HG03442 (cell line): Measurements from ENCODE around the gene FGGY.
"Not testable (repeated sequence)": the region's sequence is repeated elsewhere in the genome, so short reads cannot be mapped to it uniquely, and the experiment has no call there.

Source experiments
- ATAC-seq: cut with Tn5 transposase; IDR thresholded peaks from one replicate; pipeline ENCODE4 v1.9.1; 2021; ENCODE audit warnings: mild to moderate bottlenecking, moderate library complexity; ENCODE audit not compliant: unreplicated experiment

FGGY gene

DNA sequence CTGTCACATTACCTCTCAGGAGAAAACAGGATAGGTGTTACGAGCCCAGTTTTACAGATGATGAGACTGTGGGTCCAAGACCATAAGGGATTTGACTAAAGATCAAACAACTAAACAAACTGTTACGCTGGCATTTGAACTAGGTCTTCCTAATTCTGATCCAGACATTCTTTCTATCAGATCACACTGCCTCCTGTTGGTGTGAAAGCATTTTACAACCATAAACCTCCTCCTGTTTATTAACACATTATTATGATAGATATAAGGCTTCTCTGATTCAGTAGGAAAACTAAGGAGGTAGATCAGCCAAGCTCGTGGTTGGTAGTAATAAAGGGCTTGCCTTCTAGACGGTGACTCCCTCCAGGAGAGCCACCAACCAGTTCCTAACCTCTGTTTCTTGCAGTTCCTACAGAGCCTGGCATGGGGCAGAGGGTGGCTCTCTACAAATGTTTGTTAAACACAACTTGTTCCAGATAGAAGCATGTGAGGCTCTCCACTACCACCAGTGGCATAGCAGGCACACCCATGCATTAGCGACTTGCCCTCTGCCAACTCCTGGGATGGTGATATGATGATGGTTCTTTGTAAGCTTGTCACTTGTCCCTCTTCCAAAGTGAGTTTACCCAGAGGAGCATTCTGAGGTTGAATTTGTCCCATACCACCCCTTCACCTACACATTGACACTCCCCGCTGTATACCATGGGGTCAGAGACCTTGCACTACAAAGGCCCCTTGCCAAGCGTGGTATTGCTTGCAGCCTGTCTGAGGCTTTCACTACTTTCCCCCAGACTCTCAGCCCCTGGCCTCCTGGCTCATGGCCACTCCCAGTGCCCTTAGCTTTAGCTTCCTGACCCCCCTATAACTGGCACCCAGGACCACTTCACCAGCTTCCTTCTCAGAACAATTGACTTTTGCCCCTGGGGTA lies 421.4 kb downstream of the FGGY start:
- ATAC-seq, result no peak

DNA sequence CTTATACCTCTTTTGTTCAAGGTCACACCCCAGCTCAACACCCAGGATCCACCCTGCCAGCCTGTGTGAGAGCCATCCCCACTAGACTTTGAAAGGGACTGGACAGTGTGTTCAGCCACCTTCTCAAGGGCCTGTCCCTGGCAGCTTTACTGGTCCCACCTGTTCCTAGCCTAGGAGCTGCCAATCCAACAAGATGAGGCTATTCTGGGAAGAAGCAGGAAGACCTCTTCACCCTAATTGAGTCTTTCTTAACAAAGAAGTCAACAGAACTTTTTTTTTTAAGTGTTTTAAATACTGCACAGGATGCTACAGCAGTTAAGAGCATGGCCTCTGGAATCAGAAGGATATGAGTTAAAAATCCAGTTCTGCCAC lies 422.1 kb downstream of the FGGY start:
- ATAC-seq, result no peak

DNA sequence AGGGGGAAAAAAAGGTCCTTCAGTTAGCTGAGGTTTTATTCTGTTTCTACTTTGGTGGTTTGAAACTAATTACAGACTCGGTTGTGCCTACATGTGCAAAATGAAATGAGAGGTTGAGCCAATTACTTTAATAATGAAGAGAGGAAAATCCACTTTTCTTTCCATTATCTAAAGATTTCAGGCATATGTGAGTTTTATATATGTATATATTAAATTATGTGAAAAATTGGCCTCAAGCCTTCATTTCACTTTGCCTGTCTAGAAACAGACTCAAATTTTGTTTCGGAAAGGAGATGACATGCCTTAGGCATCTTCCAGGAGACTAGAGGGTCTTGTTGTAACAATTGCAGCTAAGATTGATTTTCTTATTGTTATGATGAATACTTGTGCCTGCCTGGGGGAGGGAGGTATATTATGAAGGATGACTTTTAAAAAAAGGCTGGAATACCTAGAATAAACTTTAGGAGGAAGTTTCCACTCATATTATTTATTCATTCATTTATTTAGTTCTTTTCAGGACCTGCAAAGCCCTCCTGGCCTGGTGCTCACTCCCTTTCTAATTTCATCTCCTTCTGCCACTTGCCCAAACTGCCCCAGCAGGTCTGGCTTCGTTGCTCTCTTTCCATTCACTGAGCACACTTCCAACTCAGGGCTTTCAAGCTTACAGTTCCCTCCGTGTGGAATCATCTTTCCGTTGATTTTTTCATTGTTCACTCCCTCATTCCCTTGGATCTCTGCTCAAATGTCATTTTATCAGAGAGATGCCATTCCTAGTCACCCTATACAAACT lies 423.6 kb downstream of the FGGY start:
- ATAC-seq, result no peak

DNA sequence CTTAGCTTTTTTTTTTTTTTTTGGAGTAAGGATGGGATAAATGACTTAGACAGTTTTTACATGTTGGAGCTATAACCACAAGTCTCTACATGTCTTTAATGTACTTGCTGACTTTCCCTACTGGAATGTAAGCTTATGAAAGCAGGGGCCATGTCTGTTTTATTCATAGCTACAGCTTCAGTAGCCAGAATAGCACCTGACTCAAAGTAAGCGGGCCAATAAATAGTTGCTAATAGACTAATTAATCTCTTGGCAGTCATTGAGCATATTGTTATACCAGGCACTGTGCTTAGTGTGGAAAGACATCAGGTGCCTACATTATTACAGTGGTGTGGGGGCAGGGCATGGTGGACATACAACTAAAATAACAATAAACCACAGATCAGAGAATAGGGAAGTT lies 433.4 kb downstream of the FGGY start:
- ATAC-seq, result no peak

DNA sequence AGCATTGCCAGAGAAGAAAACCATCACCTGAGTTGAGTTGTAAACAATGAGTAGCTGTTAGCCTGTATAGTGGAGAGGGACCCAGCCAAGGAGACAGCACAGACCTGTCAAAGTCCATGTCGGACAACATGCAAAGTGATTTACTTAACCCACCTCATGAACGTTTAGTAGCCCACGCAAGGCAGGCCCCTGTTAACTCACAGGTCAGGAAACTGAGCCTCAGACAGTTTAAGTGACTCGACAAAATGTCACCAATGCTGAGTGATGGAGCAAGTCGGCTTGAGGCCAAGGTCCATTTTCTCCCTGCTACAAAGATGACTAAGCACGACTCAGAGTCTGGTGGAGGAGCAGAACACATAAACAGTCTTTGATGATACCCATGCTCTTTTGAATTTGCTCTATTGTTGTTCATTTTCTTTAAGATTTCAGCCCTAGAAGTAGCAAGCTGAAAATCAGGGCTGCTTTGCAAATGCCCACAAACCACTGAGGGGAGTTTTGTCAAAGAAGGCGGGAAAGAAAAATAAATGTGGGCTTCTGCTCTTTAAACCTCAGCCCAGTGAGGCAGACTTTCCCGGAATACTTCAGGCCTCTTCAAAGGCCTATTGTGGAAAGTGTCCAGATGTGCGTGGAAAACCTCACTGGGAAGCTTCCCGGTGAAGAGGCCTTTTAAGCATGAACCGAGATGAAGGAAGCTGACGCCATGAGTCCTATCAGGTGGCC lies 434.0 kb downstream of the FGGY start:
- ATAC-seq, result no peak

DNA sequence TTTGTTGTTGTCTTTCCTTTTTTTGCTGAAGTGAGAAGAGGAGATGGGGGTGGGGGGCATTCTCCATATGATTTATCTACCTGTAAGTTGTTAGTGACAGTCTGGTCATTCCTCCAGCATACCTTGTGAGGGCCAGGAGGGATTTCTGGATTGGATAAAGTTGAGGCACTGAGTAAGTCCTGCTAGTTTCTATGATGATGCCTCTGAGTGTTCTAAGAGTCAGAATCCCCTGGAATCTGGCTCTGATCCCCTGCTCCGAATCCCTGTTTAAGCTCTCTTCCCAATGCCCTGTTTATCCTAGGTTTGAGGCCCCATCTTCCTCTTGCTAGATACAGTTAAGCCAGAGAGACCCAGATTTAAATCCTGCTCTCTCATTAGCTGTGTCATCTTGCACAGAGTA lies 434.7 kb downstream of the FGGY start:
- no peak for ATAC-seq

DNA sequence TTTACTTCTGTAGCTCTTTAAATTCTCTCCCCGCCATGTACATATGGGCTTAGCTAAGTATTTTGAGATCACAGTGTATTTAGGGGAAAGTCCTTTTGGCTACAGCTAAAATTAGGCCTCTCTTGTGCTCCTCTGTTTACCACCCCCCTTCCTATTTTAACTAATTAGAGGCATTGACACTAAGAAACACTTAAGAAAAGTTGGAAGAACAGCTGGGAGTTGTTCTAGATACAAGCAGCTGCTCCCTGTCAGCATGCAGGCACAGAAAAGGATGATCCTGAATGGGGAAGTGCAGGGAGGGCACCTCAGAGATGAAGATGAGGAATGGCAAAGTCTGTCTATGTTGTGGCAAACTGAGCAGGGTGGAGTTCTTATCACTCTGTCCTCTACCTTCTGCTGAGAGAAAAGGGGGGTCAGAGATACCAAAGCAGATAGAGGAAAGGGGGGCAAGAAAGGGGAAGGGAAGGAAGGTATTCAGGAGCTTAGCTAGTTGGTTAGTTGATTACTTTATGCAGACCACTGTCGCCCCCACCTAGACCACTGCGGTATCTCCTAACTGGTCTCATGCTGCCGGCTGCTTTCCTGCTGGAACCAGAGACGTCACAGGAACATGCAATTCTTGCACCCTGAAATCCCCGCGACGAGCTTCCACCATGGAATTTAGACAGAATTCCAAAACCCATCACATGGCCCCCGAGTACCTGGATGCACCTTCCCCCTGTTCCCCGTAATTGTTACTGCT lies 435.5 kb downstream of the FGGY start:
- ATAC-seq, result no peak

DNA sequence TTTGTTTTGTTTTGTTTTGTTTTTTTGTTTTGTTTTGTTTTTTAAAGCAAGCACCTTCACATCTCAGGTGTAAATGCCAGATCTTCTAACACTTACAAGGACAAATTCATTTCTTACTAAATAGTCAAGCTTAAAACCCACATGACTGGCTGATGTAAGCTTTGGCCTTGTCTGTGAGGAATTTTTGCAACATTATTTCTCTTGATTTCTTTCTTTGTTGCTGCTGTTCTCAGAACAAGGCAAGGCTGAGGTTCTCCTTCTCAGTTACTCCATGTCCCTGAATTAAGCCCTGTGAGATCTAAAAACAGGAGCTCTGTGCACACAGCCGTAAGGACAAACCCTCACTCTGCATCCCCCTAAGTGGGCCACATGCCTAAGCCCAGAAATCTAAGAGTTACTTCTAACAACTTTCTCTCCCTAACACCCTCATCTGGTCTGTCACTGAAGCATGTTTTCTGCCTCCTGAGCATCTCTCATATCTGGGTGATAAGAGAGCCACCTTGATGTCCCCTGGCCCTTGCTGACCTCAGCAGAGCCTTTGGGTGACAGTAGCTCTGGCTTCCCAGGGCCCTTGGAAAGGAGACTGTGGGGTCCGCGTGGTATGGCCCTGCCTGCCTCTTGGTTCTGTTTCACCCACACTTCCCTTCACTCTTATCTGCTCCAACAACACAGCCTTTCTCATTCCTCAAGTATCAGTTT lies 436.7 kb downstream of the FGGY start:
- no peak for ATAC-seq

DNA sequence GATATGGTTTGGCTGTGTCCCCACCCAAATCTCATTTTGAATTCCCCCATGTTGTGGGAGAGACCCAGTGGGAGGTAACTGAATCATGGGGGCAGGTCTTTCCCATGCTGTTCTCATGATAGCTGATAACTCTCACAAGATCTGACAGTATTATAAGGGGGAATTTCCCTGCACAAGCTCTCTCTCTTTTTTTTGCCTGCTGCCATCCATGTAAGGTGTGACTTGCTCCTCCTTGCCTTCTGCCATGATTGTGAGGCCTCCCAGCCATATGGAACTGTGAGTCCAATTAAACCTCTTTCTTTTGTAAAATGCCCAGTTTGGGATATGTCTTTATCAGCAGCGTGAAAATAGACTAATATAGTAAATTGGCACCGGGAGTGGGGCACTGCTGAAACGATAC lies 439.0 kb downstream of the FGGY start:
- ATAC-seq, result not testable (repeated sequence)

DNA sequence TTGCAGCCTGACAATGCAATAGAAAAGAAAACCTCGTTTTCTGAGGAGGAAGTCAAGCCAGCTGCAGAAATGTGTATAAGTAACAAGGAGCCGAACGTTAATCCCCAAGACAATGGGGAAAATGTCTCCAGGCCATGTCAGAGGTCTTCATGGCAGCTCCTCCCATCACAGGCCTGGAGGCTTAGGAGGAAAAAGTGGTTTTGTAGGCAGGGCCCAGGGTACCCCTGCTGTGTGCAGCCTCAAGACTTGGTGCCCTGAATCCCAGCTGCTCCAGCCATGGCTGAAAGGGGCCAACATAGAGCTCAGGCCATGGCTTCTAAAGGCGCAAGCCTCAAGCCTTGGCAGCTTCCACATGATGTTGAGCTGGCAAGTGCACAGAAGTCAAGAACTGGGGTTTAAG lies 439.9 kb downstream of the FGGY start:
- ATAC-seq, result no peak

DNA sequence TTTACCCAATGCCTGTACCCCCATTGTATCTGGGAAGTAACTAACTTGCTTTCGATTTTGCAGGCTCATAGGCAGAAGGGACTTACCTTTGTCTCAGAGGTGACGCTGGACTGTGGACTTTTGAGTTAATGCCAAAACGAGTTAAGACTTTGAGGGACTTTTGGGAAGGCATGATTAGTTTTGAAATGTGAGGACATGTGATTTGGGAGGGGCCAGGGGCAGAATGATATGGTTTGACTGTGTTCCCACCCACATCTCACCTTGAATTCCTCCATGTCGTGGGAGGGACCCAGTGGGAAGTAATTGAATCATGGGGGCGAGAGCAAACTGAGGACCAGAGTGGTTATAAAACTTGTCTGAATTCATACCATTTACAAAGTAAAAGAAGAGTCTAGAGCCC lies 440.7 kb downstream of the FGGY start:
- no peak for ATAC-seq

DNA sequence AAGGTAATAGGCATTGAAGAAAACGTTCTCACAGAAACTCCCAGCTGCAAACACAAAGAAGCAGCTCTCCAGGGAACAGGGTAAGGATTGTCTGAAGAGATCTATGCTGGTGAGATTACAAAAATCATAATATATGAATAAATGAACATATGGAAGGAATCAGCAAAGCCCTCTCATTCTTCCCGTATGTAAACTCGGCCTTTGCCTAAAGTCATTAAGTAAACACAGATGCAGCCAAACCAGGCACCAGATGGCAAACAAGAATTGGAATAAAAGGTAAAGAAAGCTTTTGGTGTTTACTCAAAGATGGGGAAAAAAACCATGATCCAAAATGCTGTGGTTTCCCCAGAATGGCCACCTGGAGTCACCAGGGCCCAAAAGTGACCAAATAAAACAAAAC lies 441.3 kb downstream of the FGGY start:
- no peak for ATAC-seq

DNA sequence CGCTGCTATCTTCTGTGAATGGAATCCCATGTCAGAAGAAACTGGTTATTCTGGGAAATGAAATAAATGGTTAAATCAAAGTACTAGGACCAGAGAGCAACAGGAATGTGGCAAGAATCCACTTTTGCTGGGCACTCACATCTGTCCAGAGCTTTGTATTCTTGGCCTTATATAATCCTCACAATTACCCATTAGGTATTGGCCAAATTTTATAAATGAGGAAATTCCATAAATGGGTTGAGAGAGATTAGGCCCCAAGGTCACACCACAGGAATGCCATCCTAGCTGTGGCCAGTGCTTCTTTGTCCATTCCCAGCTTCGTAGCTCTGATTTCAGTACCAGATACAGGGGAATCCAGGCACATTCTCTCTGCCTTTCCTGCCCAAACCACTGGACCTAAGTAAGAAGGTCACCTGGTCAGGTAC lies 441.7 kb downstream of the FGGY start:
- ATAC-seq, result no peak

DNA sequence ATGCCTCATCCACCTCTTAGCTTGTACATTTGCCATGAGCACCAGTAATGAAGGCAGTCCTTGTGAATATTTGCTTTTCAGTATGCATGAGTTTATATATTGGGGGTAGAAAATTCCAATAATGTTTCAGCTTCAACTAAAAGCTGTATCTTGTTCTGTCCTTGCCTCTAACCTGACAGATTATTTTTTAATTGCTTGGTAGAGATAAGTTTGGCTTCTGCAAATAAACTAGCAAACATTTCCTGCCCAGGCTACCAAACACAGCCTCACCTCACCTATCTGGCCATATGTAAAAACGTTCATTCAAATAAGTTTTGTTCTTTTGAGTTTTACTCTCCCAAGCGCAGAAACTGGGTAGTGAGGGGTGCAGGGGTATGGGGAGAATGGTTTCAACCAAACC lies 442.2 kb downstream of the FGGY start:
- ATAC-seq, result no peak

DNA sequence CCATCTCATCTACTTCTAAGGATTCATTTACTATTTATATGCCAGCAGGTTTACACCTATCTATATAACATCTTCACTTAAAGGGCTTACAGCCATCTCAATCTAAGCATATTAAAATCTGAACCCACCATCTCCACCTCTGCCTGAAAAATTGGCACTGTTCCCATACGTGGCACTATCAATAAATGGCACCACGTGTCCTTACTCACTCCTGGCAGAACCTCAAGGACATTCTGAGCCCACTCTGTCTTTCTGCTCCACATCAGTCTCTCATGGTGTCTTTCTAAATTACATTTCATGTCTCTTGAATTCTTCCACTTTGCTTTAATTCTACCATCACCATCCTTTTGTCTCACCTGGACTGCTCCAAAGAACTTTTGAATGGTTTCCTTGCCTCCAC lies 445.6 kb downstream of the FGGY start:
- ATAC-seq, result no peak

DNA sequence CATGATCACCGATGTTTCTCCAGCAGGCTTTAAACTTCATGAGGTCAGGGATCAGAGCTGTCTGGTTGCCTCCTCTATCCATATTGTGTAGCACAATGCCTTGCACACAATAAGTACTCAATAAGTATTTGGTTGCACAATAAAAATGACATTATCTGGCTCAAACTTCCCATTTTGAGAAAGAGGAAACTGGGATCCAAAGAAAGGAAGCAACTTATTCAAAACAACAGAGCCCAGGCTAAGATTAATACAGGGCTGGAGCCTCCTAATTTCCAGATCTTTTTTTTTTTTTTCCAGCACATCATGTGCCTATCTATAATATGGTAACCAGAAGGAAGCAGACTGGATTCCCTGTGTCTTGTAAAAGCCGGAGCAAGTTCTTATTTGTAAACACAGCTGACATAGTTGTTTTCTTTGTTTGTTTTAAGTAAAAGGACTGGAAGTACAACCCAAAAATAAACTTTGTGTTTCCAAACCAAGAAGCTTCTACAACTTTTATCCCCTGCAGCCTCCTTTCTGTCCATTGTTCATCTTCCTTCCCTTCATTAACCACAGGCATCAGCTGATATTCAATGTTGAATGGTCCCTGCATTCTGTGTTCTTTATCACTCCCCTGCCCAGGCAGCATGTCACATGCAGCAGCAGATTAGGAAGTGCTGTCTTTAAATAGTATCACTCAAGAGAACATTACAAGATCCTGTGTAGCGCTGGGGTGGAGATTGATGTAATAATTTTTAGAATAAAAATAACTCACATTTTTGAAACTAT lies 446.6 kb downstream of the FGGY start:
- no peak for ATAC-seq

DNA sequence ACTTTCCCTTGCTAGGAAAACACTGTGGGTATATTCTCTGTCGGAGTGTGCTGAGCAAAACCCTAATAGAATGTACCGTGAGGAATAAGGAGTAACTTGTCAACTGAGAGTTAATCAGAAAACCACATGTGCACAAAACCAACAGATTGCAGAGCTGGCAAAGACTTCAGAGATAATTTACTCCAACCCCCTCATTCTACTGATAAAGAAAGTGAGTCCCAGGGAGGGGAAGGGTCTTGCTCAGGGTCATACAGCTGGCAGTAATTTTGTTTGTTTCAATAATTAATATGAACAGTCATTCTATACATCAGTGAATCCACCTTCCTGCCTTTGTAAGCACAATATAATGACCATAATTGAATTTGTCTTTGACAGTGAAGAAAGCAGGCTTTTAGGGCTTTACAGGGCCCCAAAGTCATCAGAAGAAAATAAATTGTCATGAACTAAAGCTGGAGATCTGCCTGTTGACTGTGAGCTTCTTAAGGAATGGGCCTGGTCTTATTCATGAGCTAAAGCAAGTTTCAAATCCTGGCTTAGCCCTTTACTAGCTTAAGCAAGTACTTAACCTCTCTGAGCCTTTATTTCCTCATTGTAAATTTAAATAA lies 450.6 kb downstream of the FGGY start:
- ATAC-seq, result no peak

DNA sequence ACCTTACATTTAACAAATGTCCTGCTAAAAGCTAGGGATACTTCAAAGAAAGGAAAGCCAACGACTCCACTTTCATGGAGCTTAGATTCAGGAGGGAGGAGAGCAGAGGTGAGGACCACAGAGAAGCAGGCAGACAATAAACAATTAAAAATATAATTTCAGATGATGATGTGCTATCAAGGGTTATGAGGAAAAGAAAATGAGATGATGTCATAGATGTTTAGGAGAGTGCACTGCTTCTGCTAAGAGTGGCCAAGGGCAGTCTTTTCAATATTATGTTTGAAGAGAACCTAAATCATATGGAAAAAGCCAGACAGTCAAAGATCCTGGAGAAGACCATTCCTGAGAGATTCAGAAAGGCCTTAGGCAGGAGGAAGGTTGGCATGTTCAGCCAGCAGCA lies 451.2 kb downstream of the FGGY start:
- no peak for ATAC-seq
